Osteoblast (primary cell): ENCODE results near the gene ZC3H4. TPM values are rescaled to one million over a fixed set of nuclear protein-coding genes. Genes with fewer than 3 reads are reported as not detected.

ENCODE experiments used
- DNase-seq: peaks from one replicate; pipeline ENCODE4 v3.0.0; 2011; ENCODE audit warnings: low spot score, mixed read lengths; ENCODE audit not compliant: insufficient read length; ENCODE audit errors: missing footprints
- H2AFZ ChIP-seq: 2 replicates; pipeline ENCODE4 v1.6.0; 2011; ENCODE audit warnings: mild to moderate bottlenecking, low read length
- H3K27ac ChIP-seq: 2 replicates; pipeline ENCODE4 v1.5.1; 2011; ENCODE audit warnings: mild to moderate bottlenecking, low read depth, low read length, moderate library complexity
- H3K27me3 ChIP-seq: 2 replicates; pipeline ENCODE4 v1.6.0; 2012; ENCODE audit warnings: mild to moderate bottlenecking, control low read depth, inconsistent platforms, low read length, moderate library complexity; ENCODE audit not compliant: insufficient read depth
- H3K36me3 ChIP-seq: 2 replicates; pipeline ENCODE4 v1.5.1; 2011; ENCODE audit warnings: mild to moderate bottlenecking, low read length, control low read depth, moderate library complexity; ENCODE audit not compliant: insufficient read depth
- H3K4me1 ChIP-seq: 2 replicates; pipeline ENCODE4 v1.5.1; 2011; ENCODE audit warnings: mild to moderate bottlenecking, low read length, control low read depth, moderate library complexity; ENCODE audit not compliant: insufficient read depth
- H3K4me2 ChIP-seq: 2 replicates; pipeline ENCODE4 v1.6.0; 2011; ENCODE audit warnings: mild to moderate bottlenecking, low read length; ENCODE audit not compliant: insufficient read depth
- H3K4me3 ChIP-seq: fragments of 200-600 bp; sonication (generic); 3 replicates; pipeline ENCODE4 v1.5.1; 2012; ENCODE audit warnings: mild to moderate bottlenecking, low read length, inconsistent platforms; ENCODE audit not compliant: insufficient read depth
- H3K79me2 ChIP-seq: 2 replicates; pipeline ENCODE4 v1.6.0; 2012; ENCODE audit warnings: mild to moderate bottlenecking, low read length, control low read depth, inconsistent platforms; ENCODE audit not compliant: insufficient read depth
- H3K9me3 ChIP-seq: 2 replicates; pipeline ENCODE4 v1.5.1; 2011; ENCODE audit warnings: low read depth, low read length, control low read depth
- H4K20me1 ChIP-seq: 2 replicates; pipeline ENCODE4 v1.6.0; 2012; ENCODE audit warnings: mild to moderate bottlenecking, low read length, control low read depth; ENCODE audit not compliant: insufficient read depth
- CTCF ChIP-seq: IDR thresholded peaks from 2 replicates; pipeline ENCODE4 v1.5.1; 2011; ENCODE audit warnings: mild to moderate bottlenecking, low read depth, low read length, moderate library complexity; ENCODE audit errors: extremely low read depth
- total RNA-seq: library from RNA; depleted of rRNA; stranded (reverse); fragments of >200 nt; gene quantifications from 2 replicates; pipeline ENCODE4 v1.2.3, GENCODE V29; 2012

The ZC3H4 gene
- total RNA-seq, 1 donor, result 14.1 TPM

- Histone ChIP-seq H3K36me3 (no peaks in the 10 kb centered on the region), H3K4me1 (peaks cover 8% of the 10 kb centered on the region), H2AFZ (no peak overlapping the region), H3K79me2 (no peaks in the 10 kb centered on the region), H4K20me1 (no peaks in the 10 kb centered on the region), H3K4me3 (no peak overlapping the region), H3K27ac (no peak overlapping the region), H3K4me2 (no peak overlapping the region), H3K9me3 (no peaks in the 10 kb centered on the region), H3K27me3 (no peaks in the 10 kb centered on the region)
- TF ChIP-seq CTCF, result no peak
- DNase-seq, result peak; percentile 73
These were observed 74.2 kb downstream of the ZC3H4 start for GRCh38 chr19:47039239-47039874.

GRCh38 chr19:47037766-47038165, 75.8 kb downstream of the ZC3H4 start:
- no peak for TF ChIP-seq CTCF
- Histone ChIP-seq H3K27me3 (no peaks in the 10 kb centered on the region), H3K4me3 (no peak overlapping the region), H2AFZ (no peak overlapping the region), H3K27ac (no peak overlapping the region), H3K4me1 (peaks cover 8% of the 10 kb centered on the region), H3K4me2 (no peak overlapping the region), H3K79me2 (no peaks in the 10 kb centered on the region), H4K20me1 (no peaks in the 10 kb centered on the region), H3K36me3 (no peaks in the 10 kb centered on the region), H3K9me3 (no peaks in the 10 kb centered on the region)
- DNase-seq, result peak; percentile 80

- H3K79me2 ChIP-seq, result no peaks in the 10 kb centered on the region
- peak overlapping the region; percentile 71 for H2AFZ ChIP-seq
These were observed 77.4 kb downstream of the ZC3H4 start for GRCh38 chr19:47036097-47036651.

More at GRCh38 chr19:47036097-47036651, 77.4 kb downstream of the ZC3H4 start:
- DNase-seq, result no peak
- Histone ChIP-seq H3K9me3 (no peaks in the 10 kb centered on the region), H3K4me3 (peak overlapping the region; percentile 74), H3K4me2 (peak overlapping the region; percentile 90), H3K27ac (peak overlapping the region; percentile 63), H3K4me1 (peaks cover 8% of the 10 kb centered on the region), H3K36me3 (no peaks in the 10 kb centered on the region), H4K20me1 (no peaks in the 10 kb centered on the region), H3K27me3 (no peaks in the 10 kb centered on the region)
- TF ChIP-seq CTCF, result no peak
